ENCODE data around the gene HYOU1.
A peak's percentile ranks its signal among the peaks of the same experiment; 100 is the strongest.

The HYOU1 gene

DNA sequence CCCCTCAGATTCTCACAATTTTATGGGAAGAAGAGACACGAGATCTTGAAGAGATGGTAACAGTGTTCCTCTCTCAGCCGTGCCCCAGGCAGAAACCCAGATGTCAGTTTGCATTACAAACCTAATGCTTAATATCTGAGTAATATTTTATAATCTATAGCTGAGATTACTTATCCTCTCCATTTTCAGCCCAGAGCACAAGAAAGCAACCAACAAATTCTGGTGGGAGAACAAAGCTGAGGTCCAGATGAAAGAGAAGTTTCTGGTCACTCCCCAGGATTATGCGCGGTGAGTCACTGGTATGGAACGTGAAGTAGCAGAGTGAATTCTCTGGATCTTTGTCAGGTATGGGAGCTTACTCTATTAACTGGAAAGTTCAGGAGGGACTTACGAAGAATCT, 58.2 kb downstream of the HYOU1 start:
- no peak for DNase-seq
- peak overlapping the region; percentile 72 for H3K9ac ChIP-seq (ENCODE audit: low read depth, low read length)

DNA sequence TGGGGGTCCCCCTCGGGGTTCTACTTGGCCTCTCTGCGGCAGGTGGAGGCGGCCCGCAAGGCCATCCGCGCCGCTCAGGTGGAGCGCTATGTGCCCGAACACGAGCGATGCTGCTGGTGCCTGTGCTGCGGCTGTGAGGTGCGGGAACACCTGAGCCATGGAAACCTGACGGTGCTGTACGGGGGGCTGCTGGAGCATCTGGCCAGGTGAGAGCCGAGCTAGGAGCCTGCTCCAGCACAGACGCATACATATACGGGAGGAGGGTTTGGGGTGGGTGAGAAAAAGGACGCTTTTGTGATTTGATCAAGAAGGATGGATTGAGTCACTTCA, 58.7 kb downstream of the HYOU1 start:
- DNase-seq, result no peak
- Histone ChIP-seq H3K4me1 (ENCODE audit: insufficient read depth, low read length) (peaks cover 43% of the 10 kb centered on the region), H3K27me3 (ENCODE audit: insufficient read depth, low read length, poor library complexity) (no peaks in the 10 kb centered on the region), H4K20me1 (ENCODE audit: insufficient read depth, low read length) (no peaks in the 10 kb centered on the region), H3K27ac (ENCODE audit: low read length) (peak overlapping the region; percentile 75), H3K9ac (ENCODE audit: low read depth, low read length) (peak overlapping the region; percentile 72), H3K9me3 (ENCODE audit: insufficient read depth, low read length, severe bottlenecking) (no peaks in the 10 kb centered on the region), H3K4me2 (ENCODE audit: insufficient read depth, low read length) (peak overlapping the region; percentile 79), H3K79me2 (ENCODE audit: insufficient read depth, low read length) (peaks cover 59% of the 10 kb centered on the region), H2AFZ (ENCODE audit: low read depth, low read length) (peak overlapping the region; percentile 99), H3K36me3 (ENCODE audit: insufficient read depth, low read length) (peaks cover 44% of the 10 kb centered on the region), H3K4me3 (ENCODE audit: low read depth in 1 of 2, low read length in 2 of 2) (peak overlapping the region; percentile 53 to 86)
- TF ChIP-seq EZH2 (IDR thresholded peaks at IDR 0.05; ENCODE audit: borderline replicate concordance, low read depth, low read length, severe bottlenecking), result no peak
- TF ChIP-seq CTCF (IDR thresholded peaks at IDR 0.05; ENCODE audit: borderline replicate concordance, extremely low read depth, low read length, poor library complexity, severe bottlenecking), result no peak
- peak; percentile 27 for ATAC-seq (ENCODE audit: insufficient read depth, low read depth)

More for the DNA sequence above, 58.2 kb downstream of the HYOU1 start:
- ATAC-seq (ENCODE audit: insufficient read depth, low read depth), result no peak
- H3K4me2 ChIP-seq (ENCODE audit: insufficient read depth, low read length), result peak overlapping the region; percentile 79
- H4K20me1 ChIP-seq (ENCODE audit: insufficient read depth, low read length), result no peaks in the 10 kb centered on the region
- H3K4me3 ChIP-seq (ENCODE audit: low read depth in 1 of 2, low read length in 2 of 2), result peak overlapping the region; percentile 53 to 86; a peak in 3 of 4 replicates
- no peak for TF ChIP-seq CTCF (IDR thresholded peaks at IDR 0.05; ENCODE audit: borderline replicate concordance, extremely low read depth, low read length, poor library complexity, severe bottlenecking)
- no peak for TF ChIP-seq EZH2 (IDR thresholded peaks at IDR 0.05; ENCODE audit: borderline replicate concordance, low read depth, low read length, severe bottlenecking)
- H3K9me3 ChIP-seq (ENCODE audit: insufficient read depth, low read length, severe bottlenecking), result no peaks in the 10 kb centered on the region
- peaks cover 48% of the 10 kb centered on the region for H3K36me3 ChIP-seq (ENCODE audit: insufficient read depth, low read length)
- H3K27ac ChIP-seq (ENCODE audit: low read length), result peak overlapping the region; percentile 75
- peak overlapping the region; percentile 99; the same call in 1 of the 2 replicates for H2AFZ ChIP-seq (ENCODE audit: low read depth, low read length)
- H3K27me3 ChIP-seq (ENCODE audit: insufficient read depth, low read length, poor library complexity), result no peaks in the 10 kb centered on the region
- peaks cover 59% of the 10 kb centered on the region for H3K79me2 ChIP-seq (ENCODE audit: insufficient read depth, low read length)
- H3K4me1 ChIP-seq (ENCODE audit: insufficient read depth, low read length), result peaks cover 43% of the 10 kb centered on the region

DNA sequence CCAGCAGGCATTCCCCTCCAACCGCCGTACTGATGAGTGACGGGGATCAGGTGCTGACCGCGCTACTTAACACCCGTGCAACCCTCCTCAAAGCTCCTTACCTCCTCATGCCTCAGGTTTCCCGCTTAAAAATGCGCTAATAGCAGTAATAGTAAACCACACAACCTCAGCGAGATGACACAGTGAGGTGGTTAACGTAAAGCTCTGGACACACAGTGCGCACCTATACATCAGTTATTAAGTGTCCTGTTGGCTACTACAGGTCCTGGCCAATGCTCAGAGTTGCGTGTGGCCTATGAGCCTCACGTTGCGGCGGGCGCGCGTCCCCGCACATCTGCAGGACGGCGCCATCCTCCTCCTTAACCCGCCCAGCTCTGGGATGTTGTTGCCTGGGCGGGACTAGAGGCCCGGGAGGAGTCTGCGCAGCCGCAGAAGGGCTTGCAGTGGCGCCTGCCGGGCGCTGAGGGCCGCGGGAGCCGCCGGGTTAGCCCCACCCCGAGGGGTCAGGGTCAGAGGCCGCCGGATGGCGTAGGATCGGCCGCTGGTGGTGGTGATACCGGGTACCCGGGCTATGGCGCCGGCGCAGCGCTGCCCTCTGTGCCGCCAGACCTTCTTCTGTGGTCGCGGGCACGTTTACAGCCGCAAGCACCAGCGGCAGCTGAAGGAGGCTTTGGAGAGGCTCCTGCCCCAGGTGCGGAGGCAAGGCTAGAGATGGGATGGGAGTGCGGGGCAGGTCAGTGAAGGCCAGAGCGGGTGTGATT, 59.2 kb downstream of the HYOU1 start, which contains the start of gene CENATAC:
Gene CENATAC, plus strand, starts transcription at position 512 of the 761 bp plus-strand sequence. Its CDS starts 60 bp downstream, at position 572.
- peaks cover 39% of the 10 kb centered on the region for H3K36me3 ChIP-seq (ENCODE audit: insufficient read depth, low read length)
- H4K20me1 ChIP-seq (ENCODE audit: insufficient read depth, low read length), result no peaks in the 10 kb centered on the region
- TF ChIP-seq EZH2 (IDR thresholded peaks at IDR 0.05; ENCODE audit: borderline replicate concordance, low read depth, low read length, severe bottlenecking) (no peak), CTCF (IDR thresholded peaks at IDR 0.05; ENCODE audit: borderline replicate concordance, extremely low read depth, low read length, poor library complexity, severe bottlenecking) (no peak)
- ATAC-seq (ENCODE audit: insufficient read depth, low read depth) (peak; percentile 95), DNase-seq (peak; percentile 96)
- peak within 1 kb of the TSS; percentile 79 for H3K4me2 ChIP-seq (ENCODE audit: insufficient read depth, low read length)
- no peaks in the 10 kb centered on the region for H3K9me3 ChIP-seq (ENCODE audit: insufficient read depth, low read length, severe bottlenecking)
- peak within 1 kb of the TSS; percentile 53 to 86 for H3K4me3 ChIP-seq (ENCODE audit: low read depth in 1 of 2, low read length in 2 of 2)
- no peaks in the 10 kb centered on the region for H3K27me3 ChIP-seq (ENCODE audit: insufficient read depth, low read length, poor library complexity)
- peaks cover 43% of the 10 kb centered on the region for H3K4me1 ChIP-seq (ENCODE audit: insufficient read depth, low read length)
- H3K27ac ChIP-seq (ENCODE audit: low read length), result peak within 1 kb of the TSS; percentile 92
- peak within 1 kb of the TSS; percentile 99 for H2AFZ ChIP-seq (ENCODE audit: low read depth, low read length)
- peak within 1 kb of the TSS; percentile 72 for H3K9ac ChIP-seq (ENCODE audit: low read depth, low read length)
- H3K79me2 ChIP-seq (ENCODE audit: insufficient read depth, low read length), result peaks cover 54% of the 10 kb centered on the region

Measured in DND-41 (cell line).